T-helper 1 cell treated with Interleukin-12 subunit alpha and Interleukin-12 subunit beta and Interleukin-4 antibody, amounts not matched to agents 30 μg/mL and 1 μg/mL, for 36 hours (primary cell): ENCODE data around the gene LARP1B.
"Not testable (repeated sequence)": the region's sequence is repeated elsewhere in the genome, so short reads cannot be mapped to it uniquely, and the experiment has no call there.

ENCODE experiments used
- H3K27ac Mint-ChIP-seq: one replicate; pipeline ENCODE4 v1.8.0; 2021; ENCODE audit warnings: mild to moderate bottlenecking, mixed read lengths
- H3K27me3 Mint-ChIP-seq: one replicate; pipeline ENCODE4 v1.8.0; 2021; ENCODE audit warnings: low read depth, mixed read lengths
- H3K36me3 Mint-ChIP-seq: one replicate; pipeline ENCODE4 v1.8.0; 2021; ENCODE audit warnings: low read depth, mixed read lengths
- H3K4me1 Mint-ChIP-seq: one replicate; pipeline ENCODE4 v1.8.0; 2021; ENCODE audit warnings: low read depth, mixed read lengths
- H3K4me3 Mint-ChIP-seq: one replicate; pipeline ENCODE4 v1.8.0; 2021; ENCODE audit warnings: mild to moderate bottlenecking, moderate library complexity, mixed read lengths
- H3K9me3 Mint-ChIP-seq: one replicate; pipeline ENCODE4 v1.8.0; 2021; ENCODE audit warnings: mixed read lengths

LARP1B gene

DNA sequence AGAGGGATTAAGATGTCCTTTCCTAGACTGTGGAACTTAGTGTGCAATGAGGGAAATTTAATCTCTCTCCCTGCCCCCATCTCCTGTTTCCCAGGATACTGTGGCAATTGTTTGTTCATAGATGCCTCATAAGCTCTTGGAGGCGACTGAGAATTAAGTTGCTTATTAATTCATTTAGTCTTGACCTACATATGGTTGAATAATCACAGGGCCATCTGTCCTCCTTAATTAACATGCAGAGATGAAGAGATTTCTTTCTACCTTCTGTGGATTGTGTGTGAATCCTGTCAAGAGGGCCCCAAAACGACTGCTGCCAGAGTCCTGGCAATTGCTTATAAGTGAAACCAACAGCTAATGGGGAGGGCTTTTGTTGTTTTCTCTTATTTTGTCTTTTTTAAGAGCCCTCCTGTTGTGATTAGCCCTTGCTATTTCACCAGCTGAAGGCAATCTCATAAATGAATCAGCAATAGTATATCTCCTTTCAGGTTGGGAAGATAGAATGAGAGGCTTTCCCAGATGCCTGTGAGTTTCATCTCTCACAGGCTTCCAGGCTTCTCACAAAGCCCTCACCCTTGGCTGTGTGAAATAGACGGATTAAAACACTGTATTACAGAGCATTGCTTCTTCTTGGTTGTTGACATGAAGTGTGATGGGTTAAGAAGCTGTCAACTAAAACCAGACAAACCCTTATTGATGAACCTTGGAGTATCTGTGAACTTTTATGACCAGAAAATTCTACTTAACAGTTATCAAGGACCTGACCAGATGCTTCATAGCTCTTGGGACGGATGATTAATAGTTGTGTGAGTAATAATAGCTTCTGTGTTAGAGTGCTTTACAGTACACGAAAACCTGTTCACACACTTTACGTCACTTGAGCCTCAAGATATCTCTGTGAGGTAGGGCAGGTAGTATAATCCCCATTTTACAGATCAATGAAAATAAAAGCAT lies 168.0 kb downstream of the LARP1B start:
- H3K27me3 Mint-ChIP-seq: peaks cover 4% of the 10 kb centered on the region
- H3K4me1 Mint-ChIP-seq: no peaks in the 10 kb centered on the region
- H3K27ac Mint-ChIP-seq: no peak overlapping the region
- H3K9me3 Mint-ChIP-seq: no peaks in the 10 kb centered on the region
- no peaks in the 10 kb centered on the region for H3K36me3 Mint-ChIP-seq
- no peak overlapping the region for H3K4me3 Mint-ChIP-seq

DNA sequence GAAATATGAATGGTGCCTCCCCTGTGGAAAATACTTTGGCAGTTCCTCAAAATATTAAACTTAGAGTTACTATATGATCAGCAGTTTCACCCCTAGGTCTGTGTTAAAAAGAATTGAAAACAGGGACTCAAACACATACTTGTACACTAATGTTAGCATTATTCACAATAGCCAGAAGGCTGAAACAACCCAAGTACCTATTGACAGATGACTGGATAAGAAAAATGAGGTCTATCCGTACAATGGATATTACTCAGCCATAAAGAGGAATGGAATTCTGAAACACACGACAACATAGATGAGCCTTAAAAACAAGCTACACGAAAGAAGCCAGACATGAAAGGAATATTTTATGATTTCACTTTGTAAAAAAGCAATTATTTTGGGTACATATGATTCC lies 171.6 kb downstream of the LARP1B start:
- H3K4me1 Mint-ChIP-seq: no peaks in the 10 kb centered on the region
- H3K27me3 Mint-ChIP-seq: no peaks in the 10 kb centered on the region
- no peaks in the 10 kb centered on the region for H3K9me3 Mint-ChIP-seq
- H3K36me3 Mint-ChIP-seq: no peaks in the 10 kb centered on the region
- H3K27ac Mint-ChIP-seq: no peak overlapping the region
- no peak overlapping the region for H3K4me3 Mint-ChIP-seq

DNA sequence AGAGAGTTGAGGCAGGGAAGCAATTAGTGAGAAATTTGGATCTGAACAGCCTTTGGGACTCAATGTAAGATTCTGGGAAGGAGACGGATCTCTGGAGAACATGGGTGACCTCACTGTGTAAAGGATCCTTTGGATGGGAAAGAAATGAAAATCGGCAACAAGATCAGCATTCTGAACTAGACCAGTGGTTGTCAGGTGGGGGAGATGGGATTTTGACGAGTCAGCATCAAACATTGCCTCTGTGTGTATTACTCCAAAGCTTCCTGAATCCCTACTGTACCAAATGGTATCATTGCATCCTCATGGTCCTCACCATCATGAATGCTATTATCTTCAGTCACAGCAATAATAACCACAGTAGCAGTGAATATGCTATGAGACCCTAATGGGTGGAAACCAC lies 173.7 kb downstream of the LARP1B start:
- H3K27me3 Mint-ChIP-seq: no peaks in the 10 kb centered on the region
- H3K9me3 Mint-ChIP-seq: no peaks in the 10 kb centered on the region
- H3K36me3 Mint-ChIP-seq: no peaks in the 10 kb centered on the region
- H3K27ac Mint-ChIP-seq: no peak overlapping the region
- no peaks in the 10 kb centered on the region for H3K4me1 Mint-ChIP-seq
- no peak overlapping the region for H3K4me3 Mint-ChIP-seq

DNA sequence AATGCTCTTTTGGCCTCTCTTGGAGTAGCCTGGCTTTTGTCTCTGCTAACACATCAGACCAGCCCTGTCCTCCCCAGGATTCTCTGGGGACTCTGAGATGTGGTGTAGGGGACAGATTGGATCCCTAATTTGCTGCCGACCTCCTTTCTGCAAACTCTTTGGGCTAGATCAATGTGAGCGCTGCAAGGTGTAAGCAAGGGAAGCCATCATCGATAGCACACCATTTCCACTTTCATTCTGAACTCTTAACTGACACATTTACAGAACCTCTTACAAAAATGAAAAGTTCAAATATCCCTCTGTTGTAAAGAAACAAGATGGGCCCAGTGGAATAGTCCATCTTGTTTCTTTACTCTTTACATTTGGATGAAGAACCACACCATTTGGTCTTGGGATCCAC lies 179.9 kb downstream of the LARP1B start:
- H3K27ac Mint-ChIP-seq: no peak overlapping the region
- no peak overlapping the region for H3K4me3 Mint-ChIP-seq
- H3K9me3 Mint-ChIP-seq: no peaks in the 10 kb centered on the region
- no peaks in the 10 kb centered on the region for H3K4me1 Mint-ChIP-seq
- no peaks in the 10 kb centered on the region for H3K36me3 Mint-ChIP-seq
- H3K27me3 Mint-ChIP-seq: no peaks in the 10 kb centered on the region

DNA sequence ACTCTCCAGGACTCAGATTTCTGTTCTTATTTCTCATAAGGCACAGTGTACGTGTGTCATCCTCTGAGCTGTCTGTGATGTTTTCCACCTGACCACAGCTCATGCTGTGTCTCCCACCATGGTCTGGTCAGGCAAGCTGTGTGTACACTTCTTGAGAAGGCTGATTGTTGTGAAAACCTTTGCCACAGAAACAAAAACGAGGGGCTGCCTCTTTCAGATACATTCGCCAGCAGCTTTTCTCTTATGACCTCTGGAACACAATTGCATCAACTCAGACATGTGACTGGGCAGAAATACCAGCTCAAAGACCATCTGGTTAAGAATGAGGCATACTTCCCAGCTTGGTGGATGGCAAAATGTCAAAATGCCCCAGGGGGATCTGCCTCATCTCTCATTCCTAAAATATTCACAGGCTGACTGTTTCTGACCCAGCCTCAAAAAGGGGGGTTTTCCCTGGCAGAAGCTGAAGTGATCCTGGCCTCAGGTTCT lies 180.4 kb downstream of the LARP1B start:
- no peak overlapping the region for H3K27ac Mint-ChIP-seq
- H3K4me1 Mint-ChIP-seq: no peaks in the 10 kb centered on the region
- H3K4me3 Mint-ChIP-seq: no peak overlapping the region
- H3K9me3 Mint-ChIP-seq: peaks cover 4% of the 10 kb centered on the region
- H3K36me3 Mint-ChIP-seq: no peaks in the 10 kb centered on the region
- H3K27me3 Mint-ChIP-seq: no peaks in the 10 kb centered on the region

DNA sequence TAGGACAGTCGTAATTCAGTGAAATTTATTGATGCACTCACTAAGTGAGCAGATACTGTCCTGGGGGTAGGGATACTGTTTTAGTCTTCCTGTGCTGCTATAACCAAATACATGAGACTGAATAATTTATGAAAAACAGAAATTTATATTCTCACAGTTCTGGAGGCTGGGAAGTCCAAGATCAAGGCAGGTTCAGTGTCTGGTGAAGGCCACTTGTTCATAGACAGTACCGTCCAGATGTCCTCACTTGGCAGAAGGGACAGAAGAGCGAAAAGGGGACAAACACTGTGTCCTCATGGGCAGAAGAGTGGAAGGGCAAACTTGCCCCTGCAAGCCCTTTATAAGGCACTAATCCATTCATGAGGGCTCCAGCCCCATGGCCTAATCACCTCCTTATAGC lies 180.9 kb downstream of the LARP1B start:
- peaks cover 7% of the 10 kb centered on the region for H3K9me3 Mint-ChIP-seq
- H3K27me3 Mint-ChIP-seq: no peaks in the 10 kb centered on the region
- H3K36me3 Mint-ChIP-seq: no peaks in the 10 kb centered on the region
- no peaks in the 10 kb centered on the region for H3K4me1 Mint-ChIP-seq
- H3K4me3 Mint-ChIP-seq: no peak overlapping the region
- H3K27ac Mint-ChIP-seq: no peak overlapping the region

DNA sequence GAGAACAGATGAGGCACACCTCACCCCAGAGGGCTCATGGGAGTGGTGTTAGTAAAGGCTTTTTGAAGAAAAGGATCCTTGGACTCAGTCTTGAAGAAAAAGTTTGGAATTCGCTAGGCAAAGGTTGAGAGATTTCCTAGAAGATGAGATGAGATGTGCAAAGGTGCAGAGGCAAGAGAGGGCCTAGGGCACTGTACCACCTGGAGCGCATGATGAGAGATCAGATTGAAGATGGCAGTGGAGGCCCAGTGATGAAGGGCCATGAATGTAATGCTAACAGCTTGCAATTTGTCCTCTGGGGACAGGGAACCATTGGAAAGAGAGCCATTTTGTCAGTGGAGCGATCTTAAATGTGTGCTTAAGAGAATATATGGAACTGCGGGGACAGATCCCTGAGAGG lies 181.5 kb downstream of the LARP1B start:
- Mint-ChIP-seq H3K27me3 (no peaks in the 10 kb centered on the region), H3K4me1 (no peaks in the 10 kb centered on the region), H3K4me3 (no peak overlapping the region)

DNA sequence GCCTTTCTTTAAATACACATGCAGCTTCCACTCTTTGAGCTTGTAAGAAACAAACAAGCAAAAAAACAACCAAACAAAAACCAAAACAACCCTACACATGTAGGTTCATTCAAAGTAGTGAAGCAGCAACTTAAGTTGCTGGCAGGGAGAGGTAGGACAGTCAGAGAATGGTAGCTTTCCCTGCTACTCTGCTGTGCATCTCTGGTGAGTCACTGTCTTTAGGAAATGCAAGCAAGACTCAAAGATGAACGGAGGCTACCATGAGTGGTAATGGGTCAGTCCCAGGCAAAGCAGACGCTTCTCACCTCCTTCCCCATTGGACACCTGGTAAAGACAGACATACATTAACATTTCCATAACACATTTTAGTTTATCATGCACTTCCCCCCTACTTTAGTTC lies 183.3 kb downstream of the LARP1B start:
- Mint-ChIP-seq H3K4me1 (no peaks in the 10 kb centered on the region), H3K9me3 (peaks cover 11% of the 10 kb centered on the region), H3K27ac (no peak overlapping the region), H3K4me3 (no peak overlapping the region), H3K27me3 (no peaks in the 10 kb centered on the region), H3K36me3 (no peaks in the 10 kb centered on the region)

More for the DNA sequence above, 181.5 kb downstream of the LARP1B start:
- Mint-ChIP-seq H3K27ac (no peak overlapping the region), H3K9me3 (peaks cover 7% of the 10 kb centered on the region), H3K36me3 (no peaks in the 10 kb centered on the region)

DNA sequence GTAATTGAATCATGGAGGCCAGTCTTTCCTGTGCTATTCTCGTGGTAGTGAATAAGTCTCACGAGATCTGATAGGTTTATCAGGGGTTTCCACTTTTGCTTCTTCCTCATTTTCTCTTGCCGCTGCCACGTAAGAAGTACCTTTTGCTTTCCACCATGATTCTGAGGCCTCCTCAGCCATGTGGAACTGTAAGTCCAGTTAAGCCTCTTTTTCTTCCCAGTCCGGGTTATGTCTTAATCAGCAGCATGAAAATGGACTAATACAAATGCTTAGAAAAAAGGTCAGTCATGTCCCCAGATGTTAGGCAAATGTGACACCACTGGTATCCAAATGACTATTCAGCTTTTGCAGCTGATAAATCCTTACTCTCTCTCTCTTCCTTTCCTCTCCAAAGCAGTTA lies 184.3 kb downstream of the LARP1B start:
- H3K9me3 Mint-ChIP-seq: peaks cover 19% of the 10 kb centered on the region
- not testable (repeated sequence) for H3K27me3 Mint-ChIP-seq, H3K27ac Mint-ChIP-seq, H3K4me3 Mint-ChIP-seq, H3K36me3 Mint-ChIP-seq, H3K4me1 Mint-ChIP-seq

DNA sequence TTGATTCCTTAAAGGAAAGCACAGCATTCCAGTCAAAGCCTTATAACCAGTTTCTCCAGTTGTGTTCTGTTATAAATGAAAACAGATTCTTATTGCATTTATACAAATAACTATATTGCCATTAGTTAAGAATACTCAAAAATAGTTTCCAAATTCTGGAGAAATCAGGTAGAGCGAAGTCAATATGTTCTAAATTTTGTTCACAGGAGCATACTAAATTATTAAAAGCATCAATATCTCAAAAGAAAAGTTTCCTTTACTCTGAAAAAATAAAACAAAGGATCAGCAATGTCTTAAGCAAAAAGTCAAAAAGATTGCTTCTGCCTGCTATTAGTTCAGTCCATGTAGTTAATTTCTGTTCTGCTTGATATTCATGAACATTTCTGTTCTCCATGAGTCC lies 186.8 kb downstream of the LARP1B start:
- Mint-ChIP-seq H3K27me3 (no peaks in the 10 kb centered on the region), H3K4me1 (no peaks in the 10 kb centered on the region), H3K27ac (no peak overlapping the region), H3K9me3 (peaks cover 21% of the 10 kb centered on the region), H3K4me3 (no peak overlapping the region), H3K36me3 (no peaks in the 10 kb centered on the region)

DNA sequence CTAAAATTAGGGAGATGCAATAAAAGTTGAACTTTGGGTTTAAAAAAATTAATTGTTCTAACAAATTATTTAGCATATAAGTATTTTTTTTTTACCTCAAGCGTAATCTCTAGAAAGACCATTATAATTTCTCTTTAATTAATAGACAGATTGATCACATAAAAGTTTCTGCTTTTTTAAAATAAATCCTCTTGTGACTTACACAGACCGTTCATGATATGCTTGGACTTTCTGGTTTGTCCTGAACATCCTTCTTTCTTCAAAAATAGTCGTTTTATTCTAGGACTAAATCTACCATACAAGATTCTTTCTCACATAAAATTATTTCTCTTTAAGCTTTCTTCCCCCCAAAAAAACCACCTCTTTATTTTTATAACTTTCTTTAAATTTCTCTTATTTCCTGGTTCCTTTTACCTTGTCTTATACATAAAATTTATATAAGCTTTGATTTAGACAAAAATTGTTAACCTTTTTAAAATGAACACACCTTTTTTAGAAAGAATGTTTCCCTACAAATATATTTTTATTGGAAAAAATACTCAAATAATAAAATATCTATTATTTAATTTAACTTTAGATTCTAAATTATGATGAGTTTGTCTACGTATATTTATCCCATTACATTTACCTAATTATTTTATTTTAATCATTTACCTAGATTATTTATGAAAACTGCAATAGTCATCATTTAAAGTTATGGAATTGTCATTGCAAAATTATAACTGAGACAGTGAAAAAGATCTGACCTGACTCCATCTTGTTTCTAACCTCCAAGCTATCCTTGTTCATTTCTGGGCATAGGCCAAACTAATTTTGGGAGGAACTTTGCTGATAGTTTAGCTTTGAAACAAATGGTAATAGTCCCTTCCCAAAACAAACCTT lies 188.9 kb downstream of the LARP1B start:
- no peaks in the 10 kb centered on the region for H3K36me3 Mint-ChIP-seq
- H3K4me3 Mint-ChIP-seq: no peak overlapping the region
- H3K9me3 Mint-ChIP-seq: peaks cover 21% of the 10 kb centered on the region
- no peak overlapping the region for H3K27ac Mint-ChIP-seq
- no peaks in the 10 kb centered on the region for H3K4me1 Mint-ChIP-seq
- no peaks in the 10 kb centered on the region for H3K27me3 Mint-ChIP-seq

DNA sequence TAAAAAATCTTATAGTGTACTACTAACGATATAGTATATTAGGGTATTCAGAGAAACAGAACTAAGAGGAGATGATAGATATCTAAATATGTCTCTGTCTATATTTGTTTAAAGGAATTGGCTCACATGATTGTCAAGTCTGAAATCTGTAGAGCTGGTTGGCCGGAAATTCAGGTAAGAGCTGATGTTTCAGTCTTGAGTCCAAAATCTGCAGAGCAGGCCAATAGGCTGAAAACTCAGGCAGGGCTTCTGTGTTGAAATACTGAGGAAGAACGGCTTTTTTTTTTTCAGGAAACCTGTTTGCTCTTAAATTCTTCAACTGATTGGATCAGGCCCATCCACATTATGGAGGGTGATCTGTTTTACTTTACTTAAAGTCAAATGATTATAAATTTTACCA lies 194.8 kb downstream of the LARP1B start:
- H3K27ac Mint-ChIP-seq: no peak overlapping the region
- no peak overlapping the region for H3K4me3 Mint-ChIP-seq
- no peaks in the 10 kb centered on the region for H3K9me3 Mint-ChIP-seq
- no peaks in the 10 kb centered on the region for H3K4me1 Mint-ChIP-seq
- no peaks in the 10 kb centered on the region for H3K27me3 Mint-ChIP-seq
- no peaks in the 10 kb centered on the region for H3K36me3 Mint-ChIP-seq

DNA sequence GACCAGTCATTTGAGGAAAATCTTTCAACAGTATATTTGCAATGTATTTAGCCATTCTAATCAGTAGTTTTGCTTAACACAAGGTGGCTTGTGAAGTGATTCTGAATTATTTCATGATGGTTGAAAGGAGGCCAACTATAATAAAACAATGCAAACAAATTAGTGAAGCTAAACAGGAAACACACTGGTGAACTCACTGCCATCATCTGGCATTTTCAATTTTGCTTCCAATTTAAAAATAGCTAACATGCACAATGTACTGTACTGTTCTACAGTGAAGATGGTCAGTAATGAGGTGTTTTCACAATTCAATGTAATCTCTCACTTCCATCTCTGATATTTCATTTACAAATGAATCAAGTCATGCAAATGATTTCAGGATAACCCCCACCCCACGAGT lies 195.4 kb downstream of the LARP1B start:
- H3K27ac Mint-ChIP-seq: no peak overlapping the region
- H3K27me3 Mint-ChIP-seq: no peaks in the 10 kb centered on the region
- H3K4me1 Mint-ChIP-seq: no peaks in the 10 kb centered on the region
- H3K4me3 Mint-ChIP-seq: no peak overlapping the region
- no peaks in the 10 kb centered on the region for H3K36me3 Mint-ChIP-seq
- H3K9me3 Mint-ChIP-seq: no peaks in the 10 kb centered on the region

DNA sequence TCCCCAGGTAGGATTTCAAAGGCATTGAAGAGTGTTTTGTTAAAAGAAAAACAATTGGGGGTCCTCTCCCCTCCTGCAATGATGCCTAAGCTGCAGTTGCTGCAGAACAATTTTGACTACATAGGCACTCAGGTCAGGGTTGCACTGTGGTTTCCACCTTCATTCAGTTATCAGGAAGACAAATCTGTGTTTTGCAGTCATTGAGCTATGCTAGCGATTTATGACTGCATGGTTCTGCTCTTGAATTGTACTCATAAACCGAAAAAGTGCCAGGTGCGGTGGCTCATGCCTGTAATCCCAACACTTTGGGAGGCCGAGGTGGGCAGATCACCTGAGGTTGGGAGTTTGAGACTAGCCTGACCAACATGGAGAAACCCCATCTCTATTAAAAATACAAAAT lies 197.1 kb downstream of the LARP1B start:
- not testable (repeated sequence) for H3K4me1 Mint-ChIP-seq, H3K4me3 Mint-ChIP-seq, H3K27ac Mint-ChIP-seq, H3K9me3 Mint-ChIP-seq, H3K27me3 Mint-ChIP-seq, H3K36me3 Mint-ChIP-seq

DNA sequence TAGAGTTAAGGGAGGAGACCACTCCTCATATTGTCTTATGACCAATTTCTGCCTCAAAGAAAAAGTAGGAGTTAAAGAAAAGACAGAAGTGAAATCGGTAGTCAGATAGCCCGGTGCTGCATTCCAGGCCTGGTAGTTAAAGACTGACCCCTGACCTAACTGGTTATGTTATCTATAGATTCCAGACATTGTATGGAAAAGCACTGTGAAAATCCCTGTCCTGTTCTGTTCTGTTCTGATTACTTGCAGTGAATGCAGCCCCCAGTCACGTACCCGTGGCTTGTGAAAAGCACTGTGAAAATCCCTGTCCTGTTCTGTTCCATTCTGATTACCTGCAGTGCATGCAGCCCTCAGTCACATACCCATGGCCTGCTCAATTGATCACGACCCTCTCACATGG lies 198.8 kb downstream of the LARP1B start:
- H3K9me3 Mint-ChIP-seq: peaks cover 16% of the 10 kb centered on the region
- not testable (repeated sequence) for H3K4me3 Mint-ChIP-seq, H3K4me1 Mint-ChIP-seq, H3K27me3 Mint-ChIP-seq, H3K27ac Mint-ChIP-seq, H3K36me3 Mint-ChIP-seq
